Rectal smooth muscle tissue (tissue), 1 donor: ENCODE data around the gene IL17C.

ENCODE experiments used
- H3K27ac ChIP-seq: one replicate; pipeline ENCODE4 v1.7.0; 2013; ENCODE audit warnings: low read depth, low read length, inconsistent platforms
- H3K27me3 ChIP-seq: one replicate; pipeline ENCODE4 v1.7.0; 2013; ENCODE audit warnings: low read length; ENCODE audit not compliant: control insufficient read depth, insufficient read depth
- H3K36me3 ChIP-seq: one replicate; pipeline ENCODE4 v1.7.0; 2013; ENCODE audit warnings: low read length; ENCODE audit not compliant: control insufficient read depth, insufficient read depth
- H3K4me1 ChIP-seq: one replicate; pipeline ENCODE4 v1.7.0; 2013; ENCODE audit warnings: low read length; ENCODE audit not compliant: control insufficient read depth, insufficient read depth
- H3K4me3 ChIP-seq: one replicate; pipeline ENCODE4 v1.7.0; 2013; ENCODE audit warnings: low read length
- H3K9ac ChIP-seq: one replicate; pipeline ENCODE4 v1.7.0; 2013; ENCODE audit warnings: low read length

IL17C gene, protein sequence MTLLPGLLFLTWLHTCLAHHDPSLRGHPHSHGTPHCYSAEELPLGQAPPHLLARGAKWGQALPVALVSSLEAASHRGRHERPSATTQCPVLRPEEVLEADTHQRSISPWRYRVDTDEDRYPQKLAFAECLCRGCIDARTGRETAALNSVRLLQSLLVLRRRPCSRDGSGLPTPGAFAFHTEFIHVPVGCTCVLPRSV

DNA sequence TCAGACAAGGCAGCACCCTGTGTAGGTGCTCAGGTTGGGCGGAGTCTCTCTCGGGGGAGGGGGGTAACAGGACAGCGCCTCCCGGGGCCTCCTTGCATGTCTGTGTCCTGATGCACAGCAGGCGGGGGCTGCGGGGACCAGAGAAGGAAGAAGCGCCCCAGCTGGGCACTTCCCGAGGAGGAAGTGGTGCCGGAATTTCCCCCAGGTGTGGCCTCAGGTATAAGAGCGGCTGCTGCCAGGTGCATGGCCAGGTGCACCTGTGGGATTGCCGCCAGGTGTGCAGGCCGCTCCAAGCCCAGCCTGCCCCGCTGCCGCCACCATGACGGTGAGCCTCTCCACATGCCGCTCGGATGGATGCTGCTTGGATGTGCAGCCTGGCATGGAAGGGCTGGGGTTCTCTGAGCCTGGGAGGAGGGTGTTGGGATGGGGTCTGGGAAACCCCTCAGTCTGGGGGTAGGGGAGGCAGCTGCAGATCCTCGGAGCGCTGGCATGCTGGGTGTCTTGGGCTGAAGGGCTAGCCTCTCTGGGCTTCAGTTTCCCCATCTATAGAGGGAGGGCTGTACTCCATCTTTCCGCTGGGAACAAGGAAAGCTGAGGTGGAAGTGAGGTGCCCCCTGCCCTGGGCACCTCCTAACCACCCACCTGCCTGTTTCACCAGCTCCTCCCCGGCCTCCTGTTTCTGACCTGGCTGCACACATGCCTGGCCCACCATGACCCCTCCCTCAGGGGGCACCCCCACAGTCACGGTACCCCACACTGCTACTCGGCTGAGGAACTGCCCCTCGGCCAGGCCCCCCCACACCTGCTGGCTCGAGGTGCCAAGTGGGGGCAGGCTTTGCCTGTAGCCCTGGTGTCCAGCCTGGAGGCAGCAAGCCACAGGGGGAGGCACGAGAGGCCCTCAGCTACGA, at the start of gene IL17C:
IL17C (plus strand) TSS at position 250 of the 908 bp plus-strand sequence; CDS start at position 320, 70 bp downstream.
- peaks cover 42% of the 10 kb centered on the region for H3K27me3 ChIP-seq
- no peak within 1 kb of the TSS for H3K9ac ChIP-seq
- no peaks in the 10 kb centered on the region for H3K4me1 ChIP-seq
- H3K36me3 ChIP-seq = no peaks in the 10 kb centered on the region
- H3K4me3 ChIP-seq = no peak within 1 kb of the TSS
- H3K27ac ChIP-seq = no peak within 1 kb of the TSS

DNA sequence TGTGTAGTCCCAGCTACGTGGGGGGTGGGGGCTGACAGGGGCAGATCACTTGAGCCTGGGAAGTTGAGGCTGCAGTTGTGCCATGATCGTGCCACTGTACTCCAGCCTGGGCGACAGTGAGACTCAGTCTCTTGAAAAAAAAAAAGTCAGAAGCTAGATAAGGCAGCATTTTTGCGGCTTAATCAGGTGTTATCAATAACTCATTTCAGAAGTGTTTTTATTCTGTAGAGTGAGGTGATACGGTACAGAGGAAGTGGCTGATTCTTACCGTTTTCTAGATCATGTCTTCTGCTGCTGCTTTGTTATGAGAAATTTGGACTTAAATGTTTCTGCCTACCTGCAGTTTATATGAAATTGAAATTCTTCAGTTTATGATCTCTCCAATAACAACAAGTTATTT, 49.6 kb upstream of the IL17C start:
- H3K27ac ChIP-seq = no peak overlapping the region
- no peaks in the 10 kb centered on the region for H3K4me1 ChIP-seq
- H3K4me3 ChIP-seq = no peak overlapping the region
- H3K9ac ChIP-seq = no peak overlapping the region
- H3K36me3 ChIP-seq = peaks cover 28% of the 10 kb centered on the region
- no peaks in the 10 kb centered on the region for H3K27me3 ChIP-seq

GRCh38 chr16:88589441-88589840, 48.9 kb upstream of the IL17C start:
- no peaks in the 10 kb centered on the region for H3K4me1 ChIP-seq
- no peak overlapping the region for H3K27ac ChIP-seq
- peaks cover 28% of the 10 kb centered on the region for H3K36me3 ChIP-seq
- H3K4me3 ChIP-seq = no peak overlapping the region
- H3K27me3 ChIP-seq = no peaks in the 10 kb centered on the region
- no peak overlapping the region for H3K9ac ChIP-seq

DNA sequence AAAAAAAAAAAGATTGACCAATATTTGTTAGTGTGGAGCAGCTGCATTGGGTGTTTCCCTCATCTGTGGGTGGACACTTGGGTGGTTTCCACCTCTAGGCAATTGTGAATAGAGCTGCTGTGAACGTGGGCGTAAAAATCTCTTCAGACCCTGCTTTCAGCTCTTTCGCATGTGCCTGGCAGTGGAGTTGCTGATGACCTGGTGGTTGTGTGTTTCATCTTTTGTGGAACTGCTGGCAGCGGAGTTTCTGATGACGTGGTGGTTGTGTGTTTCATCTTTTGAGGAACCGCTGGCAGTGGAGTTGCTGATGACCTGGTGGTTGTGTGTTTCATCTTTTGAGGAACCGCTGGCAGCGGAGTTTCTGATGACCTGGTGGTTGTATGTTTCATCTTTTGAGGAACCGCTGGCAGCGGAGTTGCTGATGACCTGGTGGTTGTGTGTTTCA, 46.8 kb upstream of the IL17C start:
- H3K9ac ChIP-seq = no peak overlapping the region
- no peak overlapping the region for H3K4me3 ChIP-seq
- no peaks in the 10 kb centered on the region for H3K4me1 ChIP-seq
- H3K27ac ChIP-seq = no peak overlapping the region
- H3K36me3 ChIP-seq = peaks cover 28% of the 10 kb centered on the region
- no peaks in the 10 kb centered on the region for H3K27me3 ChIP-seq

DNA sequence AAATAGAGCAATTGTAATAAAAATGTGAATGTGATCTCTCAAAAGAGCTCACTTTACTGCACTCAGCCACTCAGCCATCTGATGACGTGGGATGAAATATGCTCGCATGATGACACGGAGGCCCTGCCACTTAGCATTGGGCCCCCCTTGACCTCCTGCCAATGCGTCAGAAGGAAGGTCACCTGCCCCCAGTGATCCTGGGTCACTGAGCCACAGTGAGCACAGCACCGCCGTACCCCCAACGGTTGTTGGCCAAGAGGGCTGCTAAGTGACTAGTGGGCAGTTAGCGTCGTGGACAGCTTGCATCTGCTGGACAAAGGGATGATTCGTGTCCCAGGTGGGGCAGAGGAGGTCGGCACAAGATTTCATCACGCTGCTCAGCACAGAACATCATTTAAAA, 45.3 kb upstream of the IL17C start:
- Histone ChIP-seq H3K27ac (no peak overlapping the region), H3K36me3 (peaks cover 22% of the 10 kb centered on the region), H3K27me3 (no peaks in the 10 kb centered on the region), H3K4me3 (no peak overlapping the region), H3K9ac (no peak overlapping the region), H3K4me1 (no peaks in the 10 kb centered on the region)

DNA sequence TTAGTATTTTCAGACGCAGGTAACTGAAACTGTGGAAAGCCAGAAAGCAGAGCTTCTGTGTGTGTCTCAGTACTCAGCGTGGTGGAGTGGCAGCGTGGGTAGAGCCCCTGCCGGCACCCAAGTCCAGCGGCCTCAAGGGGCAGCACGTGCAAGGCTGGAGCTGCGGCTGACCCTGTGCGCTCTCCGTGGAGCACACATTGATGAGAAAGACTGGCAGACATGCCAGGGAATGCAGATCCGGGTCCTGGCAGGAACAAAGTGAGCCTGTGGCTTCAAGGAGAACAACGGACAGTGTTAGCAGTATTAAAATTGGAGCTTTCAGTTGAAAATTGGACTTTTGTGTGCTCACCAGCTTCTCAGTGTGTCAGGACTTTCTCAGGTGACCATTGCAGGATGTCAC, 44.9 kb upstream of the IL17C start:
- Histone ChIP-seq H3K27me3 (no peaks in the 10 kb centered on the region), H3K4me1 (no peaks in the 10 kb centered on the region), H3K4me3 (no peak overlapping the region), H3K9ac (no peak overlapping the region), H3K36me3 (peaks cover 18% of the 10 kb centered on the region), H3K27ac (no peak overlapping the region)

GRCh38 chr16:88593910-88594309, 44.5 kb upstream of the IL17C start:
- H3K27ac ChIP-seq = no peak overlapping the region
- no peaks in the 10 kb centered on the region for H3K4me1 ChIP-seq
- H3K27me3 ChIP-seq = no peaks in the 10 kb centered on the region
- peaks cover 15% of the 10 kb centered on the region for H3K36me3 ChIP-seq
- H3K4me3 ChIP-seq = no peak overlapping the region
- H3K9ac ChIP-seq = no peak overlapping the region

GRCh38 chr16:88595101-88595500, 43.3 kb upstream of the IL17C start:
- H3K27me3 ChIP-seq = no peaks in the 10 kb centered on the region
- peaks cover 15% of the 10 kb centered on the region for H3K36me3 ChIP-seq
- H3K27ac ChIP-seq = no peak overlapping the region
- H3K9ac ChIP-seq = no peak overlapping the region
- H3K4me1 ChIP-seq = no peaks in the 10 kb centered on the region
- H3K4me3 ChIP-seq = no peak overlapping the region

- H3K4me3 ChIP-seq = no peak overlapping the region
- H3K27ac ChIP-seq = no peak overlapping the region
- H3K36me3 ChIP-seq = peaks cover 20% of the 10 kb centered on the region
- H3K27me3 ChIP-seq = no peaks in the 10 kb centered on the region
- H3K4me1 ChIP-seq = no peaks in the 10 kb centered on the region
- H3K9ac ChIP-seq = no peak overlapping the region
Observed at GRCh38 chr16:88595921-88596320, 42.5 kb upstream of the IL17C start.

DNA sequence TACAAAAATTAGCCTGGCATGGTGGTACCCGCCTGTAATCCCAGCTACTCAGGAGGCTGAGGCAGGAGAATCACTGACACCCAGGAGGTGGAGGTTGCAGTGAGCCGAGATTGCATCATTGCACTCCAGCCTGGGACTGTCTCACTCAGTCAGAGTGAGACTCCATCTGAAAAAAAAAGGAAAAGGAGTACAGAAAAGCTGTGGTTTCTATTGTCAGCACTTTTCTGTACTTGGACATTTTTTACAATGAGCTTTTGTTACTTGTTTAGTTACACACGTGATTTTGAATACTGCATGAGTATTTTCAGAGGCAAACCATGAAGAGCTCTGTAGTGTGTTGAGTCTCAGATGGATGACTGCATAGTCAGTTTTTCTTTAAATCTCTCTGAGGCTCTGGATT, 41.9 kb upstream of the IL17C start:
- H3K36me3 ChIP-seq = peaks cover 25% of the 10 kb centered on the region
- no peak overlapping the region for H3K27ac ChIP-seq
- H3K4me1 ChIP-seq = no peaks in the 10 kb centered on the region
- no peak overlapping the region for H3K9ac ChIP-seq
- no peaks in the 10 kb centered on the region for H3K27me3 ChIP-seq
- no peak overlapping the region for H3K4me3 ChIP-seq

DNA sequence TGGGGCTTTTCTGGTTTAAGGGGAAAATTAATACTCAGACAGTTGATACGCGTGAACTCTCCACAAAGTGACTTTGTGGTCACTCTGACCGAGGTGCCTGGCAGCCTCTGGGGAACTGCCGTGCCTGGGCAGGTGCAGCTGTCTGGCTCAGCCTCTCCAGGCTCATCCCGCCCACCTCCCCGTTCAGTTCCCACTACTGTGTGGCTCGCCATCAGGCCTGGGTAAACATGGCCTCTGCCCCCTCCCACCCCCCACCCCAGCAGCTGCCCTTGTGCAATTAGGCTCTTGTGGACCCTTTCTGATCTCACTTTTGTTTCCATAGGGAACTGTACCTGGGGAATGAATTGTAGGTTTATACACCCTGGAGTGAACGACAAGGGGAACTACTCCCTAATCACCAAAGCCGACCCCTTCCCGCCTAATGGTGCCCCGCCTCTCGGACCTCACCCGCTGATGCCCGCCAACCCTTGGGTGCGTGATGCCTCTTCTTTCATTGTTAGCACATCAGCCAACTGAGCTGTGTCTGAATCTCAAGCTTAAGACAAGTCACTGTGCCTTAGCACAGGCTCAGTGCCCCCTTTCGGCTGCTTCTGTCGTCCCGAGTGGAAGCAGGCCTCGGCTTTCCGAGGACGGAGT, 40.4 kb upstream of the IL17C start:
- no peaks in the 10 kb centered on the region for H3K4me1 ChIP-seq
- no peak overlapping the region for H3K27ac ChIP-seq
- H3K9ac ChIP-seq = no peak overlapping the region
- peaks cover 29% of the 10 kb centered on the region for H3K36me3 ChIP-seq
- no peaks in the 10 kb centered on the region for H3K27me3 ChIP-seq
- H3K4me3 ChIP-seq = no peak overlapping the region

GRCh38 chr16:88599092-88599733, 39.2 kb upstream of the IL17C start:
- no peak overlapping the region for H3K27ac ChIP-seq
- no peaks in the 10 kb centered on the region for H3K4me1 ChIP-seq
- no peak overlapping the region for H3K4me3 ChIP-seq
- no peak overlapping the region for H3K9ac ChIP-seq
- H3K27me3 ChIP-seq = no peaks in the 10 kb centered on the region
- peaks cover 26% of the 10 kb centered on the region for H3K36me3 ChIP-seq
